GM18526 (cell line): ENCODE data around the gene GLOD5.

Source experiments
- POLR2A ChIP-seq: IDR thresholded peaks from 3 replicates; pipeline ENCODE4 v1.6.1; 2011; ENCODE audit not compliant: insufficient read length; ENCODE audit errors: extremely low read depth

Gene GLOD5

GRCh38 chrX:48801280-48802088, 39.9 kb downstream of the GLOD5 start, which contains the start of gene HDAC6:
TSS of gene HDAC6 (plus strand) at chrX:48802067. CDS start at chrX:48802693, 626 bp downstream.
- peak; percentile 31 for TF ChIP-seq POLR2A

- TF ChIP-seq POLR2A: peak; percentile 62
These were observed 40.8 kb downstream of the GLOD5 start for GRCh38 chrX:48802089-48802904.

- no peak for TF ChIP-seq POLR2A
These were observed 41.3 kb downstream of the GLOD5 start for GRCh38 chrX:48802905-48803200.

GRCh38 chrX:48806081-48806480, 44.5 kb downstream of the GLOD5 start:
- no peak for TF ChIP-seq POLR2A

- TF ChIP-seq POLR2A: no peak
These were observed 52.1 kb downstream of the GLOD5 start for GRCh38 chrX:48813644-48814043.

- TF ChIP-seq POLR2A: no peak
These were observed 53.2 kb downstream of the GLOD5 start for GRCh38 chrX:48814722-48815121.

GRCh38 chrX:48815266-48815665, 53.7 kb downstream of the GLOD5 start:
- TF ChIP-seq POLR2A: no peak

GRCh38 chrX:48816014-48816810, 54.7 kb downstream of the GLOD5 start:
- no peak for TF ChIP-seq POLR2A

- TF ChIP-seq POLR2A: no peak
These were observed 56.6 kb downstream of the GLOD5 start for GRCh38 chrX:48818098-48818497.

GRCh38 chrX:48818866-48819265, 57.3 kb downstream of the GLOD5 start:
- TF ChIP-seq POLR2A: no peak

- no peak for TF ChIP-seq POLR2A
These were observed 61.5 kb downstream of the GLOD5 start for GRCh38 chrX:48823053-48823452.
